ENCODE data around the gene TXNL4A. TPM values are rescaled to one million over a fixed set of nuclear protein-coding genes. Genes with fewer than 3 reads are reported as not detected.
A peak's percentile ranks its signal among the peaks of the same experiment; 100 is the strongest.

TXNL4A gene
- total and polyA plus RNA-seq, 2 donors (not counting 1 experiment from before 2014, with no cell fraction given): 38.9 to 67.8 TPM

DNA sequence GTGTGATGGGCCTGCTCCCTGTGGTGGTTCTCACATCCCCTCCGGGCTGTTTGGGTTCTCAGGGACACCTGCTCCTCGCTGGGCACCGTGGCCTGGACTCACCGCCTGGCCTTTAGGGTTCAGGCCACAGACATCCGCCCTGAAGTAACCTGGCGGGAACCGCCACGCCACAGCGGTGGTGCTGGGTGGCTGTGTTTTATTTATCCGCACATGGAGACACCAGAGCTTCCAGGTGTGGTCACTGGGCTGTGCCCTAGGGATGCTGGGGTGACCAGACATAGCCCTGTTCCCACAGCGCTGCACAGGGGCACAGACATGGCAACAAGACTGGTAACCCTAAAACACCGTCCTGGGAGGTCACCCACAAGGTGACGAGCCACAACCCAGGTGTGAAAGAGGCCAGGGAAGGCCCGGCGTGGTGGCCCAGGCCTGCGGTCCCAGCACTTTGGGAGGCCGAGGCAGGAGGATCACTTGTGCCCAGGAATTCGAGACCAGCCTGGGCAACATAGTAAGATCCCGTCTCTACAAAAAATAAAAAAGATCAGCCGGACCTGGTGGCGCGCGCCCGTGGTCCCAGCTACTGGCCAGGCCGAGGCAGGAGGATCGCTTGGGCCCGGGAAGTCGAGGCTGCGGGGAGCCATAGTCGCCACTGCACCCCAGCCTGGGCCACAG is 24.6 kb downstream of the TXNL4A start:
- intact Hi-C loops (cut with micrococcal nuclease): loop anchor here (1.0 to 5.0 kb wide), 2 partner anchors 25 to 166 kb away; partner anchors contain the start of genes KCNG2 and TXNL4A
- no peak for DNase-seq
- peaks cover 23 to 41% of the 10 kb centered on the region in 2 donors for H3K4me1 ChIP-seq (ENCODE audit: control insufficient read depth in 2 of 2, insufficient read depth in 2 of 2, low read length in 2 of 2)
- CTCF ChIA-PET: interaction anchor here (0.9 to 1.3 kb wide), 3 partner anchors 12 to 24 kb away, joined by 3 to 5 read pairs (median 3); partner anchors contain the start of gene SLC66A2
- H3K27me3 Mint-ChIP-seq: no peaks in the 10 kb centered on the region
- H3K27ac Mint-ChIP-seq: no peak overlapping the region
- H3K9me3 ChIP-seq (ENCODE audit: control extremely low read depth in 1 of 3, control insufficient read depth in 2 of 3, insufficient read depth in 1 of 3, low read length in 2 of 3): peaks cover 0 to 14% (median 0%) of the 10 kb centered on the region in 3 donors
- H3K36me3 ChIP-seq (replicated peaks in 1 of 2; ENCODE audit: control extremely low read depth in 1 of 2, control insufficient read depth in 1 of 2, extremely low read depth in 1 of 2, insufficient read depth in 2 of 2, low read length in 1 of 2): no peaks in the 10 kb centered on the region
- H3K4me3 Mint-ChIP-seq: peak overlapping the region; percentile 74
- peak overlapping the region; percentile 68 for H3K9ac ChIP-seq (ENCODE audit: low read length)
- peaks cover 10% of the 10 kb centered on the region for H4K20me1 ChIP-seq (ENCODE audit: control insufficient read depth, insufficient read depth, low read length, poor library complexity, severe bottlenecking)
- POLR2A ChIA-PET: interaction anchor here (1.0 kb wide), 1 partner anchor 283 kb away, joined by 3 read pairs; no protein-coding TSS in a partner anchor
- no peak for ATAC-seq (ENCODE audit: low read depth)
- peak overlapping the region; percentile 75 for H2AFZ ChIP-seq (ENCODE audit: insufficient read depth, low read depth, low read length, poor library complexity, severe bottlenecking)
- 75% methylated on average over 29 of the region's 30 CpGs for WGBS (ENCODE audit: insufficient coverage)
- no peak overlapping the region for H3K27ac ChIP-seq (ENCODE audit: low read length in 2 of 2)
- TF ChIP-seq EZH2 (IDR thresholded peaks at IDR 0.05; ENCODE audit: borderline replicate concordance, insufficient read depth, low read depth, low read length, poor library complexity, severe bottlenecking): no peak
- TF ChIP-seq, protein P1, sequence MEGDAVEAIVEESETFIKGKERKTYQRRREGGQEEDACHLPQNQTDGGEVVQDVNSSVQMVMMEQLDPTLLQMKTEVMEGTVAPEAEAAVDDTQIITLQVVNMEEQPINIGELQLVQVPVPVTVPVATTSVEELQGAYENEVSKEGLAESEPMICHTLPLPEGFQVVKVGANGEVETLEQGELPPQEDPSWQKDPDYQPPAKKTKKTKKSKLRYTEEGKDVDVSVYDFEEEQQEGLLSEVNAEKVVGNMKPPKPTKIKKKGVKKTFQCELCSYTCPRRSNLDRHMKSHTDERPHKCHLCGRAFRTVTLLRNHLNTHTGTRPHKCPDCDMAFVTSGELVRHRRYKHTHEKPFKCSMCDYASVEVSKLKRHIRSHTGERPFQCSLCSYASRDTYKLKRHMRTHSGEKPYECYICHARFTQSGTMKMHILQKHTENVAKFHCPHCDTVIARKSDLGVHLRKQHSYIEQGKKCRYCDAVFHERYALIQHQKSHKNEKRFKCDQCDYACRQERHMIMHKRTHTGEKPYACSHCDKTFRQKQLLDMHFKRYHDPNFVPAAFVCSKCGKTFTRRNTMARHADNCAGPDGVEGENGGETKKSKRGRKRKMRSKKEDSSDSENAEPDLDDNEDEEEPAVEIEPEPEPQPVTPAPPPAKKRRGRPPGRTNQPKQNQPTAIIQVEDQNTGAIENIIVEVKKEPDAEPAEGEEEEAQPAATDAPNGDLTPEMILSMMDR (IDR thresholded peaks at IDR 0.05): no peak
- H3K9me3 Mint-ChIP-seq (ENCODE audit: insufficient read depth): no peaks in the 10 kb centered on the region
- peak overlapping the region; percentile 96 for H3K4me2 ChIP-seq (replicated peaks; ENCODE audit: low read depth, low read length, poor library complexity, severe bottlenecking)
- peaks cover 0 to 6% (median 0%) of the 10 kb centered on the region in 4 experiments for H3K27me3 ChIP-seq (replicated peaks in 1 of 4; ENCODE audit: control extremely low read depth in 1 of 4, control insufficient read depth in 3 of 4, insufficient read depth in 4 of 4, low read length in 3 of 4)
- peak overlapping the region in 4 of 5 experiments; percentile 37 to 63 (median 56) for H3K4me3 ChIP-seq (ENCODE audit: control extremely low read depth in 1 of 5, extremely low read depth in 1 of 5, insufficient read depth in 1 of 5, low read depth in 2 of 5, low read length in 4 of 5)
- H3K79me2 ChIP-seq (ENCODE audit: control insufficient read depth, insufficient read depth, low read length): no peaks in the 10 kb centered on the region
- peaks cover 37% of the 10 kb centered on the region for H3K4me1 Mint-ChIP-seq

Data from B cell (primary cell).